Osteoblast (primary cell): ENCODE data around the gene CRIM1. TPM values are rescaled to one million over a fixed set of nuclear protein-coding genes. Genes with fewer than 3 reads are reported as not detected.

Experiments
- DNase-seq: peaks from one replicate; pipeline ENCODE4 v3.0.0; 2011; ENCODE audit warnings: low spot score, mixed read lengths; ENCODE audit not compliant: insufficient read length; ENCODE audit errors: missing footprints
- H2AFZ ChIP-seq: 2 replicates; pipeline ENCODE4 v1.6.0; 2011; ENCODE audit warnings: mild to moderate bottlenecking, low read length
- H3K27ac ChIP-seq: 2 replicates; pipeline ENCODE4 v1.5.1; 2011; ENCODE audit warnings: mild to moderate bottlenecking, low read depth, low read length, moderate library complexity
- H3K27me3 ChIP-seq: 2 replicates; pipeline ENCODE4 v1.6.0; 2012; ENCODE audit warnings: mild to moderate bottlenecking, control low read depth, inconsistent platforms, low read length, moderate library complexity; ENCODE audit not compliant: insufficient read depth
- H3K36me3 ChIP-seq: 2 replicates; pipeline ENCODE4 v1.5.1; 2011; ENCODE audit warnings: mild to moderate bottlenecking, low read length, control low read depth, moderate library complexity; ENCODE audit not compliant: insufficient read depth
- H3K4me1 ChIP-seq: 2 replicates; pipeline ENCODE4 v1.5.1; 2011; ENCODE audit warnings: mild to moderate bottlenecking, low read length, control low read depth, moderate library complexity; ENCODE audit not compliant: insufficient read depth
- H3K4me2 ChIP-seq: 2 replicates; pipeline ENCODE4 v1.6.0; 2011; ENCODE audit warnings: mild to moderate bottlenecking, low read length; ENCODE audit not compliant: insufficient read depth
- H3K4me3 ChIP-seq: fragments of 200-600 bp; sonication (generic); 3 replicates; pipeline ENCODE4 v1.5.1; 2012; ENCODE audit warnings: mild to moderate bottlenecking, low read length, inconsistent platforms; ENCODE audit not compliant: insufficient read depth
- H3K79me2 ChIP-seq: 2 replicates; pipeline ENCODE4 v1.6.0; 2012; ENCODE audit warnings: mild to moderate bottlenecking, low read length, control low read depth, inconsistent platforms; ENCODE audit not compliant: insufficient read depth
- H3K9me3 ChIP-seq: 2 replicates; pipeline ENCODE4 v1.5.1; 2011; ENCODE audit warnings: low read depth, low read length, control low read depth
- H4K20me1 ChIP-seq: 2 replicates; pipeline ENCODE4 v1.6.0; 2012; ENCODE audit warnings: mild to moderate bottlenecking, low read length, control low read depth; ENCODE audit not compliant: insufficient read depth
- CTCF ChIP-seq: IDR thresholded peaks from 2 replicates; pipeline ENCODE4 v1.5.1; 2011; ENCODE audit warnings: mild to moderate bottlenecking, low read depth, low read length, moderate library complexity; ENCODE audit errors: extremely low read depth
- total RNA-seq: library from RNA; depleted of rRNA; stranded (reverse); fragments of >200 nt; gene quantifications from 2 replicates; pipeline ENCODE4 v1.2.3, GENCODE V29; 2012

Gene CRIM1
- total RNA-seq, 1 donor = 362 TPM

- H3K4me1 ChIP-seq = peaks cover 75% of the 10 kb centered on the region
- peak; percentile 70 for DNase-seq
These were observed 78.0 kb downstream of the CRIM1 start for GRCh38 chr2:36433311-36434217.

GRCh38 chr2:36438449-36438977, 82.9 kb downstream of the CRIM1 start:
- peaks cover 3% of the 10 kb centered on the region for H4K20me1 ChIP-seq
- DNase-seq = peak; percentile 89
- H3K4me2 ChIP-seq = peak overlapping the region; percentile 21
- no peak overlapping the region for H2AFZ ChIP-seq
- peaks cover 67% of the 10 kb centered on the region for H3K79me2 ChIP-seq
- no peak for TF ChIP-seq CTCF
- peaks cover 38% of the 10 kb centered on the region for H3K36me3 ChIP-seq
- H3K27me3 ChIP-seq = no peaks in the 10 kb centered on the region
- peak overlapping the region; percentile 87 for H3K27ac ChIP-seq
- H3K9me3 ChIP-seq = no peaks in the 10 kb centered on the region
- peaks cover 70% of the 10 kb centered on the region for H3K4me1 ChIP-seq
- H3K4me3 ChIP-seq = no peak overlapping the region

More at GRCh38 chr2:36433311-36434217, 78.0 kb downstream of the CRIM1 start:
- peak overlapping the region; percentile 69 for H3K4me2 ChIP-seq
- no peaks in the 10 kb centered on the region for H3K9me3 ChIP-seq
- peak overlapping the region; percentile 26 for H3K4me3 ChIP-seq
- peak overlapping the region; percentile 87 for H3K27ac ChIP-seq
- peaks cover 68% of the 10 kb centered on the region for H3K79me2 ChIP-seq
- peaks cover 17% of the 10 kb centered on the region for H4K20me1 ChIP-seq
- no peak for TF ChIP-seq CTCF
- H3K36me3 ChIP-seq = peaks cover 18% of the 10 kb centered on the region
- no peak overlapping the region for H2AFZ ChIP-seq
- H3K27me3 ChIP-seq = no peaks in the 10 kb centered on the region

- peaks cover 44% of the 10 kb centered on the region for H3K36me3 ChIP-seq
- TF ChIP-seq CTCF = no peak
- no peak overlapping the region for H2AFZ ChIP-seq
- H4K20me1 ChIP-seq = peaks cover 3% of the 10 kb centered on the region
- no peak for DNase-seq
- peaks cover 72% of the 10 kb centered on the region for H3K4me1 ChIP-seq
- no peaks in the 10 kb centered on the region for H3K27me3 ChIP-seq
- H3K4me2 ChIP-seq = no peak overlapping the region
- H3K4me3 ChIP-seq = no peak overlapping the region
- peaks cover 71% of the 10 kb centered on the region for H3K79me2 ChIP-seq
- H3K9me3 ChIP-seq = no peaks in the 10 kb centered on the region
- peak overlapping the region; percentile 87 for H3K27ac ChIP-seq
These were observed 83.5 kb downstream of the CRIM1 start for GRCh38 chr2:36439084-36439483.

GRCh38 chr2:36441065-36441625, 85.6 kb downstream of the CRIM1 start:
- Histone ChIP-seq H4K20me1 (peaks cover 3% of the 10 kb centered on the region), H3K4me2 (peak overlapping the region; percentile 28), H2AFZ (no peak overlapping the region), H3K79me2 (peaks cover 73% of the 10 kb centered on the region), H3K9me3 (no peaks in the 10 kb centered on the region), H3K4me1 (peaks cover 62% of the 10 kb centered on the region), H3K4me3 (no peak overlapping the region), H3K27ac (peak overlapping the region; percentile 87), H3K27me3 (no peaks in the 10 kb centered on the region), H3K36me3 (peaks cover 64% of the 10 kb centered on the region)
- DNase-seq = no peak
- TF ChIP-seq CTCF = no peak
